BJ (cell line): ENCODE measurements around the gene PLA2G15. TPM values are rescaled to one million over a fixed set of nuclear protein-coding genes. Genes with fewer than 3 reads are reported as not detected.

Experiments
- CTCF ChIA-PET: fragments of 350-600 bp; formaldehyde crosslinking; extraction: SDS; loops from one replicate; lab custom pipeline; 2021; ENCODE audit warnings: antibody characterized with exemption, inconsistent platforms; lab: Yijun Ruan, JAX
- POLR2A ChIA-PET: fragments of 300-600 bp; sonication (Branson Sonifier 250); formaldehyde crosslinking; extraction: SDS; loops from one replicate; lab custom pipeline; 2021; ENCODE audit warnings: antibody characterized with exemption; lab: Charles Lee
- DNase-seq: peaks from one replicate; pipeline ENCODE4 v3.0.0-alpha.2; 2011; ENCODE audit warnings: low read depth
- H3K27me3 ChIP-seq: 2 replicates; pipeline ENCODE4 v1.6.0; 2011; ENCODE audit warnings: low read length; ENCODE audit not compliant: control insufficient read depth, insufficient read depth
- H3K36me3 ChIP-seq: 2 replicates; pipeline ENCODE4 v1.5.1; 2011; ENCODE audit warnings: low read length; ENCODE audit not compliant: control insufficient read depth, insufficient read depth
- H3K4me3 ChIP-seq: 2 replicates; pipeline ENCODE4 v1.5.1; 2011; ENCODE audit warnings: low read depth, mild to moderate bottlenecking, control low read depth, low read length
- CTCF ChIP-seq: IDR thresholded peaks from 2 replicates; pipeline ENCODE4 v1.5.1; 2011; ENCODE audit warnings: low read depth, mild to moderate bottlenecking, control low read depth, inconsistent platforms, low read length, moderate library complexity; ENCODE audit not compliant: insufficient read depth
- polyA plus RNA-seq: library from polyadenylated mRNA; depleted of rRNA; stranded (reverse); fragments of >200 nt; gene quantifications from 2 replicates; pipeline ENCODE4 v1.2.3, GENCODE V29; 2011

The PLA2G15 gene
- polyA plus RNA-seq, 1 experiment = 39.2 TPM

- CTCF ChIA-PET = interaction anchor here (1.2 to 1.7 kb wide), 3 partner anchors 11 to 13 kb away, joined by 5 to 8 read pairs (median 5); partner anchors contain the start of gene SLC7A6
- peaks cover 8% of the 10 kb centered on the region for H3K36me3 ChIP-seq
- no peak for DNase-seq
- no peak for TF ChIP-seq CTCF
- H3K4me3 ChIP-seq = no peak overlapping the region
- H3K27me3 ChIP-seq = no peaks in the 10 kb centered on the region
- POLR2A ChIA-PET = no interaction called here
Measured at GRCh38 chr16:68274441-68274840, 29.3 kb downstream of the PLA2G15 start.

DNA sequence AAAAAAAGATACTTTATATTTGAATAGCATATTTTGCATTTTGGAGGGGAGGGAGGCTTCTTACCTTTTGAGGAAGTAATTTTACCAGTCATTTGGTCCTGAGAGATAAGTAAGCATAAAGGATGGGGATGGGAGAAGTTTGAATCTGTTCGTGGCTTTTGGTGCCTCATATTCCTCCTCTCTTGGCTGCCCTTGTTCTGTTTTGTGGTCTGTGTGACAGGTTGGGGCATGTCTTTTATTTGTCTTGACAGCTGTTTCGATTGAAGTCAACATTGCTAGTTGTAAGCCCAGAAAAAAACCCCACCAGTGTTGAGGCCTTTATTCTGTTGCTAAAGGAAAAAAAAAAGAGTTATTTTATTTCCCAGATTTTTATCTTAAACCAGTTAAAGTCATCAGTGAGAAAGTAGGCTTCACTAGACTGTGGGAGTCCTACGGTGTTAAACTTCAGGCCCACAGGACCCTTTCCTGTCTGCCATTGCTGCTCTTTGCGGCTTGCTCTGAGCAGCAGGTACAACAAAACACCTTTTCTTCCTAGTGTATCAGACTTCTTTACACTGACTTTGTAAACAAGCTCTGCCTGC is 30.5 kb downstream of the PLA2G15 start:
- POLR2A ChIA-PET = no interaction called here
- TF ChIP-seq CTCF = no peak
- no peak for DNase-seq
- Histone ChIP-seq H3K27me3 (no peaks in the 10 kb centered on the region), H3K4me3 (no peak overlapping the region), H3K36me3 (peaks cover 8% of the 10 kb centered on the region)
- CTCF ChIA-PET = interaction anchor here (0.6 to 1.4 kb wide), 2 partner anchors 13 to 14 kb away, joined by 3 to 4 read pairs; no protein-coding TSS in a partner anchor

DNA sequence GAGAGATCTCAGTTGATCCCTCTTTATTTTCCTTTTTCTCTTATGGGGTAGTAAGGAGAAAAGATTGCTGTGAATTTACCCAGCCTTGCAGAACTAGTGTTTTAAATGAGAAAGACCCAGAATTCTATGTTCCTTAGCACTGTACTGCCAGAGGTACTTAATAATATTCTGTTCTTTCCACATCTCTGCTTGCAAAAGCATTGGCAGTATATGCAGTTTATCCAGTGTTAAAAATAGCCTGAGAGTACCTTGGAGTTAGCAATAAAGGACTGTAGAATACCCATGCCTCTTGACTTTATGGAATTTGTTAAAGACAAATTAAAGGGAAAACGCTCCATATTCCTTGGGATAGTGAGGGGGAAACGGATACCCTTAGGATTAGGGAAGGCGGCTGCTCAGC is 31.1 kb downstream of the PLA2G15 start:
- TF ChIP-seq CTCF = no peak
- CTCF ChIA-PET = interaction anchor here (1.4 kb wide), 1 partner anchor 14 kb away, joined by 4 read pairs; no protein-coding TSS in a partner anchor
- DNase-seq = no peak
- no peak overlapping the region for H3K4me3 ChIP-seq
- H3K27me3 ChIP-seq = no peaks in the 10 kb centered on the region
- POLR2A ChIA-PET = no interaction called here
- peaks cover 8% of the 10 kb centered on the region for H3K36me3 ChIP-seq

DNA sequence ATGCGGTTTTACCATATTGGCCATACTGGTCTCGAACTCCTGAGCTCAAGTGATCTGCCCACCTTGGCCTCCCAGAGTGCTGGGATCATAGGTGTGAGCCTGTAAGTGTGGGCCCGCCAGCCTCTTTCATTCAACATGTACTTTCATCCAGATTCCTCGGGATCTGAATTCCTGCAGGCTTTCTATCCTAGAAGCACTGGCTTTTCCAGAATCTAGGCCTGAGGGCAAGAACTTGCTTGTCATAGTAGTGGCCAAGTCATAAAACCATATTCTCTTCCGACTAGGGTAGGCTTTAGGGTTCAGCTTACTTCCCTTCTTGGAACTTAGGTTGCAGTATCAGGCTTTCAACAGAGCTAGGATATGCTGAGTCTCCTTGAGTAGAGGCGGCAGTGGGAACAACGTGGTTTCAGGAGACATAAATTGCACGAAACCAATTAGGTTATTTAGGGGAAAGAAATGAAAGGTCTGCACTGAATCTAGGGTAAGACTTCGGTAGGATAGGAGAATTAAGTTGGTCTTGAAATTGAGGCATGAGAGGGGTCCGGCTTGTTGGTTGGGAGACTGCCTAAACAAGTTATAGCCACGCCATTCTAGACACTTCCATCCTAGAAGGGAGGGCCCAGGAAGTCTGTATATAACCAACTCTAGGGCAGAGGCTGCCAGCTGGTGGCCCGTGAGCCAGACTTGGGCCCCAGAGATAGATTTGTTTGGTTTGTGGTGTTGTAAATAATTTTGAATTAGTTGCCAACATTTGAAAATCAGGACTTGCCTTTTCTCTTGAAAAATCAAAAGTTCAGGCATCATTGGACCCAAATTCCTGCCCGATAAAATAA is 34.8 kb downstream of the PLA2G15 start:
- ChIA-PET POLR2A (no interaction called here), CTCF (interaction anchor here (1.9 to 2.1 kb wide), 3 partner anchors 8 to 19 kb away, joined by 4 to 7 read pairs (median 7); partner anchors contain the start of gene SLC7A6)
- peaks cover 2% of the 10 kb centered on the region for H3K36me3 ChIP-seq
- no peak overlapping the region for H3K4me3 ChIP-seq
- no peak for DNase-seq
- no peak for TF ChIP-seq CTCF
- H3K27me3 ChIP-seq = no peaks in the 10 kb centered on the region
